Vagina (tissue), 2 donors: Measurements from ENCODE around the gene JADE2. TPM values are rescaled to one million over a fixed set of nuclear protein-coding genes. Genes with fewer than 3 reads are reported as not detected.
A peak's percentile ranks its signal among the peaks of the same experiment; 100 is the strongest.
"Not testable (repeated sequence)": the region's sequence is repeated elsewhere in the genome, so short reads cannot be mapped to it uniquely, and the experiment has no call there.

Experiments
- DNase-seq, 2 donors: peaks; one replicate each; pipeline ENCODE4 v3.0.0-alpha.2; 2017; ENCODE audit errors: extremely low spot score in 2 of 2
- H3K27ac ChIP-seq: fragments of 200-600 bp; sonication (generic); one replicate; pipeline ENCODE4 v1.5.1; 2019
- H3K27me3 ChIP-seq: fragments of 200-600 bp; sonication (generic); one replicate; pipeline ENCODE4 v1.5.1; 2019
- H3K36me3 ChIP-seq, 2 donors: fragments of 200-600 bp; sonication (generic); one replicate each; pipeline ENCODE4 v1.5.1; 2017 to 2019
- H3K4me1 ChIP-seq: fragments of 200-600 bp; sonication (generic); one replicate; pipeline ENCODE4 v1.5.1; 2019
- H3K4me3 ChIP-seq, 2 donors: fragments of 200-600 bp; sonication (generic); 1 replicate in 1 of 2; 2 replicates in 1 of 2; pipeline ENCODE4 v1.5.1; 2016 to 2019
- H3K9me3 ChIP-seq: fragments of 200-600 bp; sonication (generic); one replicate; pipeline ENCODE4 v1.5.1; 2019
- CTCF ChIP-seq, 3 experiments: fragments of 450-650 bp in 2 of 3; fragments of 200-600 bp in 1 of 3; sonication (generic) in 1 of 3; IDR thresholded peaks; one replicate each; pipeline ENCODE4 v1.5.1; 2017 to 2019; ENCODE audit warnings: antibody characterized with exemption in 3 of 3, mild to moderate bottlenecking in 2 of 3, moderate library complexity in 2 of 3
- POLR2A ChIP-seq, 2 donors: fragments of 450-650 bp; IDR thresholded peaks; one replicate each; pipeline ENCODE4 v1.6.1; 2017; ENCODE audit warnings: antibody characterized with exemption in 2 of 2, mild to moderate bottlenecking in 2 of 2, moderate library complexity in 2 of 2
- POLR2AphosphoS5 ChIP-seq, 2 donors: sonication (generic); formaldehyde crosslinking; IDR thresholded peaks; one replicate each; pipeline ENCODE4 v1.9.0; 2017; ENCODE audit warnings: antibody characterized with exemption in 2 of 2, mild to moderate bottlenecking in 2 of 2, low read depth in 1 of 2; ENCODE audit not compliant: insufficient read depth in 1 of 2
- intact Hi-C: fragments of 100-400 bp; cut with DNase I; formaldehyde crosslinking; loops from one replicate; pipeline ENCODE4 v1.15.1; 2023
- total RNA-seq: library from RNA; depleted of rRNA; stranded (reverse); fragments of >200 nt; gene quantifications from one replicate; pipeline ENCODE4 v1.2.3, GENCODE V29; 2016

JADE2 gene
- total RNA-seq, 1 donor from 2014 or later: 35.4 TPM

GRCh38 chr5:134550271-134551214 lies 25.1 kb downstream of the JADE2 start:
- peaks cover 80% of the 10 kb centered on the region for H3K4me1 ChIP-seq
- H3K27ac ChIP-seq: no peak overlapping the region
- intact Hi-C loops: no loop called here
- peaks cover 0 to 19% of the 10 kb centered on the region in 2 donors for H3K36me3 ChIP-seq
- no peaks in the 10 kb centered on the region for H3K27me3 ChIP-seq
- no peaks in the 10 kb centered on the region for H3K9me3 ChIP-seq
- no peak overlapping the region for H3K4me3 ChIP-seq
- TF ChIP-seq POLR2AphosphoS5 (IDR thresholded peaks at IDR 0.05; ENCODE audit: insufficient read depth in 1 of 2, low read depth in 1 of 2) (no peak), POLR2A (IDR thresholded peaks at IDR 0.05) (no peak), CTCF (IDR thresholded peaks at IDR 0.05) (no peak)
- DNase-seq: no peak

GRCh38 chr5:134551901-134552300 lies 26.4 kb downstream of the JADE2 start:
- intact Hi-C loops: no loop called here
- Histone ChIP-seq H3K4me3 (no peak overlapping the region), H3K36me3 (peaks cover 0 to 19% of the 10 kb centered on the region in 2 donors), H3K9me3 (no peaks in the 10 kb centered on the region), H3K27ac (no peak overlapping the region), H3K27me3 (no peaks in the 10 kb centered on the region), H3K4me1 (peaks cover 74% of the 10 kb centered on the region)
- no peak for TF ChIP-seq POLR2AphosphoS5 (IDR thresholded peaks at IDR 0.05; ENCODE audit: insufficient read depth in 1 of 2, low read depth in 1 of 2)
- no peak for TF ChIP-seq POLR2A (IDR thresholded peaks at IDR 0.05)
- no peak for TF ChIP-seq CTCF (IDR thresholded peaks at IDR 0.05)
- DNase-seq: no peak

- Histone ChIP-seq H3K27ac (no peak overlapping the region), H3K27me3 (no peaks in the 10 kb centered on the region), H3K4me1 (peaks cover 70% of the 10 kb centered on the region), H3K4me3 (no peak overlapping the region), H3K9me3 (no peaks in the 10 kb centered on the region), H3K36me3 (peaks cover 0 to 19% of the 10 kb centered on the region in 2 donors)
- intact Hi-C loops: no loop called here
- DNase-seq: no peak
- TF ChIP-seq CTCF (IDR thresholded peaks at IDR 0.05) (no peak), POLR2AphosphoS5 (IDR thresholded peaks at IDR 0.05; ENCODE audit: insufficient read depth in 1 of 2, low read depth in 1 of 2) (no peak), POLR2A (IDR thresholded peaks at IDR 0.05) (no peak)
These were observed 26.8 kb downstream of the JADE2 start for GRCh38 chr5:134552301-134552700.

- intact Hi-C loops, H3K9me3 ChIP-seq, H3K4me3 ChIP-seq, H3K27ac ChIP-seq, DNase-seq, H3K27me3 ChIP-seq: not testable (repeated sequence)
- peaks cover 0 to 19% of the 10 kb centered on the region in 2 donors for H3K36me3 ChIP-seq
- H3K4me1 ChIP-seq: peaks cover 66% of the 10 kb centered on the region
These were observed 27.2 kb downstream of the JADE2 start for GRCh38 chr5:134552716-134553115.

GRCh38 chr5:134553821-134554267 lies 28.4 kb downstream of the JADE2 start:
- H3K27ac ChIP-seq: peak overlapping the region; percentile 48
- peaks cover 0 to 19% of the 10 kb centered on the region in 2 donors for H3K36me3 ChIP-seq
- no peaks in the 10 kb centered on the region for H3K9me3 ChIP-seq
- H3K27me3 ChIP-seq: no peaks in the 10 kb centered on the region
- peak overlapping the region in 1 of 2 donors; percentile 3 for H3K4me3 ChIP-seq
- peaks cover 55% of the 10 kb centered on the region for H3K4me1 ChIP-seq
- no peak for TF ChIP-seq POLR2A (IDR thresholded peaks at IDR 0.05)
- no peak for TF ChIP-seq POLR2AphosphoS5 (IDR thresholded peaks at IDR 0.05; ENCODE audit: insufficient read depth in 1 of 2, low read depth in 1 of 2)
- TF ChIP-seq CTCF (IDR thresholded peaks at IDR 0.05): no peak
- intact Hi-C loops: no loop called here
- no peak for DNase-seq
